Kidney glomerular epithelial cell (primary cell): Measurements from ENCODE around the gene ABCA1.
"Not testable (repeated sequence)": the region's sequence is repeated elsewhere in the genome, so short reads cannot be mapped to it uniquely, and the experiment has no call there.

ENCODE experiments used
- DNase-seq: peaks from one replicate; lab custom pipeline; 2025; lab: John Stamatoyannopoulos, UW

The ABCA1 gene

GRCh38 chr9:104950838-104951237 is 22.9 kb upstream of the ABCA1 start:
- DNase-seq, result no peak

DNA sequence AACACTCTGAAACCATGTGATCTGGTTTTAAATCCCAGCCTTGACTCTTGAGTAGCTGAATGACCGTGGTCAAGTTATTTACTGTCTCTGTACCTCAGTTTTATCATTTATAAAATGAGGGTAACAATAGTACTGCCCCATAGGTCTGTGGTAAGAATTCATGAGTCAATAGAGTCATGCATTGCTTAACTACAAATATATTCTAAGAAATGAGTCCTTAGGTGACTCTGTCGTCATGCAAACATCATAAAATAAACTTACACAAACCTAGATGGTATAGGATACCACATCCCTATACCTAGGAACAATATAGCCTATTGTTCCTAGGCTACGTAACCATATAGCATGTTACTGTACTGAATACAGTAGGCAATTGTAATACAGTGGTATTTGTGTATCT is 20.3 kb upstream of the ABCA1 start:
- no peak for DNase-seq

DNA sequence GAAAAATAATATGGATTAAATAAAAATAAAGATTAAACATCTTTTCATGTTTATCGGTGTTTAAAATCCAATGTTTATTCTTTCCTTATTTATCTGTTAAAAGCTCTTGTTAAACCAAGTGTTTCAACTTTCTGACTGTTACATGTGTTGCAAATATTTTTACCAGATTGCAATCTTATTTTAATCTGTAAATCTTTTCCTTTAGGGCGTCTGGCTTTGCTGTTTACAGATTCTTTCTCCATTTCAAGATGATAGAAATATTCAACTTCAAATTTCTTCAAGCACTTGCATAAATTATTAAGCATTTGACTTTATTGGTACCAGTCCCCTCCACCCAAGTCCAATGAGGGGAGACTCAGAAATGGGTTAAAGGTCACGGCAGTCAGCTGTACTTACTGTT is 16.9 kb upstream of the ABCA1 start:
- DNase-seq, result no peak

GRCh38 chr9:104944356-104944755 is 16.4 kb upstream of the ABCA1 start:
- DNase-seq, result no peak

DNA sequence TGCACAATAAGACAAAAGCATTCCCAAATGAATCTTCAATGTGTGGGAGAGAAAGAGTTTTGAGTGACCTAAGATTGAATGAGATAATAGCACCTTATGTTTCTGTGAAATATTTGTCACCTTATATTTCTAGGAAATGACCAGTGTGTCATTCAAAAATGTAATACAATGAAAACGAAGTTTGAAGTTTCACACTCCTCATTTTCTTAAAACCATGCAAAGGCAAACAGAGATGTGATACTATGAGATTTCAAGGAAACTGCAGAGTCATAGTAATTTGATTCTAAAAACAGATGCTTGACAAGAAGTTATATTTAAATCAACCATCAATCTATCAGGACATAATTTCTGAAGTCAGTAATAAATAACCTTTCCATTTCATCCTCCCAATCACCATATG is 13.6 kb upstream of the ABCA1 start:
- DNase-seq, result no peak

GRCh38 chr9:104936291-104936690 is 8.3 kb upstream of the ABCA1 start:
- no peak for DNase-seq

DNA sequence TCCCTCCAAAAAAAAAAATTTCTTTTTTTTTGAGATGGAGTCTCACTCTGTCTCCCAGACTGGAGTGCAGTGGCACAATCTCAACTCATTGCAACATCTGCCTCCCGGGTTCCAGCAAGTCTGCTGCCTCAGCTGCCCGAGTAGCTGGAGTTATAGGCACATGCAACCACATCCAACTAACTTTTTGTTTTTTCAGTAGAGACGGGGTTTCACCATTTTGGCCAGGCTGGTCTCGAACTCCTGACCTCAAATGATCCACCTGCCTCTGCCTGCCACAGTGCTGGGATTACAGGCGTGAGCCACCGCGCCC is 7.5 kb upstream of the ABCA1 start:
- not testable (repeated sequence) for DNase-seq

DNA sequence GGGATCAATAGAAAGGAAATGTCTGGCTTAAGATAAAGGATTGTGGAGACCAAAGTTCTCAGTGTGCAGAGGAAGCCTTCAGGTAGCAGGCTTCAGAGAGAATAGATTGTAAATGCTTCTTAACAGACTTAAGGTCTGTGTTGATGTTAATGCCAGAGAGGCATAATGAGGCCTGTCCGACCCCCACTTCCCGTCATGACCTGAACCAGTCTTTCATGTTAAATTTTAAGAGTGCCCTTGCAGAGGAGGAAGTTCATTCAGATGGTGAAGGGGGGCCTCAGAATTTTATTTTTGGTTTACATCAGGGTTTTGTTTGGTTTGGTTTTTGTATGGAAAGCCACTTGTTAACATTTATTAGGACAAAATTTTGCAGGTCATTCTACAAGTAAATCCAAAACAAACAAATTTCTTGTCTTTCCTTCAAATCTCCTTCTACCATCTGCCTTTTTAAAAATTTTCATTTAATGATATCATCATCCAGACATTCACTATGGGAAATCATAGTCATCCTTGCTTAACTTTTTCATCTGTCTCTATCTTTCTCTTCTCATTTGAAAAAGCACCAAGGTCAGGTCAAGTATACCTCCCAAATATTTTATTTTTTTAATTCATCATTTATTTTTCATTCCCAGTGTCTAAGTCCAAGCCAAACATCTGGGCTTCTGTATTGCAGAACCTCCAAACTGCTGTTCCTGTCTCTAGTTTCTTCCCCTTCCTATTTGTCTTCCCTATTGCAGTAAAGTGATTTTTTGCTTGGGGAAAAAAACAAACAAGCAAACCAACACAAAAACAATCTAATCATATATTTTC is 6.9 kb upstream of the ABCA1 start:
- no peak for DNase-seq

GRCh38 chr9:104933091-104933490 is 5.1 kb upstream of the ABCA1 start:
- DNase-seq, result not testable (repeated sequence)

- DNase-seq, result no peak
These were observed 3.3 kb upstream of the ABCA1 start for GRCh38 chr9:104931256-104931655.

GRCh38 chr9:104927216-104927911 is 591 bp downstream of the ABCA1 start:
- no peak for DNase-seq

GRCh38 chr9:104923740-104924139 is 4.2 kb downstream of the ABCA1 start:
- DNase-seq, result no peak

DNA sequence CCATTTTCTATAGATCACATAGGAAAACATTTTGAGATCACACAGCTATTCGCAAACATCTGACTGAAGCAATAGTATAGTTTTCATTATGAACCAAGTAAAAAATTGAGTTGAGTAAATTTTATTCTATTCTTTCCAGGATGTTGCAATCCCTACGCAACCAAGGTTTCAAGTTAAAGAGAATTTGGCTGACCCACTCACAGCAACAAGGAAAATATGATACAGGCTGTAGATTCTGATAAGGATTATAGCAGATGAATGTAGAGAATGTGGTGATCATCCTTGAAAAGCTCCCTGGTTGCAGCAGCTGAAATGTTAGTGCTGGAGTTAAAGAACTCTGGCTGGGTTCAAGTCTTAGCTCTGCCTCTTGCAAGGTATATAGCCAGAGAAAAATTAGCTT is 4.7 kb downstream of the ABCA1 start:
- DNase-seq, result no peak

DNA sequence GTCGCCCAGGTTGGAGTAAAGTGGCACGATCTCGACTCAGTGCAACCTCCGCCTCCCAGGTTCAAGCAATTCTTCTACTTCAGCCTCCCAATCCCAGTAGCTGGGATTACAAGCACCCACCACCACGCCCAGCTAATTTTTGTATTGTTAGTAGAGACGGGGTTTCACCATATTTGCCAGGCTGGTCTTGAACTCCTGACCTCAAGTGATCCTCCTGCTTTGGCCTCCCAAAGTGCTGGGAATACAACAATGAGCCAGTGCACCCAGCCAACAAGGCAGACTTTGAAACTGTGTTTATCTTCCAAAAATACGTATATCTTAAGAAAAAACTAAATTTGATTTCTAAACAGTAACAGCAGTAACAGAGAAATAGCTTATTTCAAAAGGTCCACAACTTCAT is 5.2 kb downstream of the ABCA1 start:
- not testable (repeated sequence) for DNase-seq

DNA sequence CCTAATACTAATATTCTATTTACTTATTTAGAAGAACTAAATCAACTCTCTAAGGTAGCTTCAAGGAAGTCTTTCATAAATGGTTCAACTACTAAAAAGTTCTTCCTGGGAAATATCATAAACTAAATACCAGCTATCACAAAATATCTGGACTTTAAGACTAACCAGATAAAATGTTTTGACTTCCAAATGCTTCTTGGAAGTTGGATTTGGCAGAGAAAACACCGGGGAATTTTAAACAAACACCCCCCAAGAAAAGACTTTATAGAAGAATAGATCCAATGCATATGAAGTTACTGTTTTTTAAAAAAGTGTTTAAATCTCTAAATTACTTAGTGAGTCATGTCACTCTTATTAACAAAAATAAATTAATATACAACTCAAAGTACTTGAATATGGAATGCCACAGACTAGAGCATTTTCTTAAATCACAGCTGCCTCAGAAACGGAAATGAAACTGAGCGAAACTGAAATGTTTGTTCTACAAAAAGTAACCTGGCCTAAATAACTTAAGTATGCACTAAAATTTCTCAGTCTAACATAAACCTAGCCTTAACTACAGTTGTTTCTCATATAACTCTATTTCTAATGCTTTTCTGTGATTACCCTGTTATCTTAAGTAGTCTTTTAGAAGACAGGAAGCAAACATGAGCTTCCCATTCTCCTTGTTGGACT is 6.8 kb downstream of the ABCA1 start:
- DNase-seq, result no peak

DNA sequence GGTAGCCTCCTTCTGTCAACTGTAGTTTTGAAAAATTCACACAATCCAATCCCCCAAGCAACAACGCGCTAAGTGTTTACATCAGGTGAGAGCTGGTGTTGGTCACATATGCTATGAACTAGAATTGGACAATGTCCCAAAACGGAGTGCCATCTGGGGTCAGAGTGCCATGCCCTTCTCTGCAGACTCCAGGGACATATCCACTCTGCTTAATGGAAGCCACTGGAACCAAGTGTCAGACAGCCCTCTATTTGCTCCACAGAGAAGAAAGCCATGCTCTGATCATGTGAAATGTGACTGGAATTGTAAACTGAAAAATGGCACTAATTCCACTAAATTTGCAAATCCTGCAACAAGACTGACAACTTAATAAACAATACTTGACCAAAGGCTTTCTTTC is 12.2 kb downstream of the ABCA1 start:
- no peak for DNase-seq

DNA sequence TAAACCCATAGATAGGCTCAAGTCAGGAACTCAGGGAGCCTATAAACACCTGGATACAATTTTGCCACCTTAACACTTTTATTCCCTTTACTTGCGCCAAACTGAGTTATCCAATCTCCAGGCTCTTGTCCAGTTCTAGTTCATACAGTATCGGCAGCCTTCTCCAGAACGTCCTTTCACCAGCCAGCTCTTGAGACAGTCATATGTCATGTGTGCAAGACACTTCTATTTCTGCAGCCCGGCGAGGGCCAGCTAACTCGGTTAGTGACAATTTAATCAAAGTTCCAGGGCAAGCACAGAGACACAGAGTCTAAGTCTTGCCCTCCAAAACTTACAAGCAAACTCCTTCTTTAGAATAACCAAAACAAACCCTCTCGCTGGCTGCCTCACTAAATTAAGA is 12.9 kb downstream of the ABCA1 start:
- DNase-seq, result no peak

- DNase-seq, result no peak
These were observed 13.5 kb downstream of the ABCA1 start for GRCh38 chr9:104914466-104914865.

GRCh38 chr9:104912606-104913005 is 15.3 kb downstream of the ABCA1 start:
- DNase-seq, result no peak

DNA sequence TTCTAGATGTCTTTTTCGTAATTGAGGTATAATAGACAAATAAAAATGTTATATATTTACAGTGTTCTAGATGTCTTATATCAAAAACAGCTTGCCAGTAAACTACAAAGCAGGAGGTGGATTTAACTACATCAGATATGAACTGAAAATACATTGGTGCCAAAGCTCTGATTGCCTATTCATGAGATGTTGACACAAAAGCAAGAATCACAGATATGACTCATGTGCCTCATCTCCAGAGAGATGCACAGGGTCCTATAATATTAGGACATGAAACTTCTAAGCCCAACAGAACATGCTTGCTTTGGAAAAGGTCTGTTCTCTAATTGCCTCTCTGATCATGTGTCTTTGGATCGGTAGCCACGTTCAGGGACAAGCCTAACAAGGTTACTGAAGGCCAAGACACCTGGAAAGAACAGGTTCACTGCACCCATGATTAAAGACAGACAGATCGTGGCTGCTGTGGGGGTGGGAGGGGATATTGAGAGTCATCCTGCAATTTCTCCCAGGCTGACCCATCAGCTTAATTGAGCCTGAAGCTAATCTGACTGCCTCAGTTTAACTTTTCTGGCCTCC is 16.8 kb downstream of the ABCA1 start:
- DNase-seq, result no peak

GRCh38 chr9:104907278-104907951 is 20.5 kb downstream of the ABCA1 start:
- peak; percentile 33 for DNase-seq
